K562 (cell line): ENCODE data around the gene MAST4. TPM values are rescaled to one million over a fixed set of nuclear protein-coding genes. Genes with fewer than 3 reads are reported as not detected.

ENCODE experiments used
- EHMT2 ChIP-seq: fragments of 450-650 bp; IDR thresholded peaks from 2 replicates; pipeline ENCODE4 v1.6.1; 2018; ENCODE audit warnings: antibody characterized with exemption
- PCBP1 ChIP-seq: fragments of 200-400 bp; formaldehyde crosslinking; IDR thresholded peaks from 2 replicates; pipeline ENCODE4 v1.6.1; 2018; ENCODE audit warnings: mild to moderate bottlenecking, low read depth, low read length; ENCODE audit not compliant: poor library complexity, severe bottlenecking
- PRMT5 ChIP-seq: sonication (generic); formaldehyde crosslinking; IDR thresholded peaks from 2 replicates; pipeline ENCODE4 v1.5.0; 2020; ENCODE audit warnings: missing genetic modification reagents
- polyA plus RNA-seq, 8 experiments: library from polyadenylated mRNA; depleted of rRNA in 4 of 8; stranded (reverse) in 5 of 8; unstranded in 3 of 8; fragments of >200 nt; fragmentation: Nextera tagmentation in 2 of 8; fragmentation: Illumina TruSeq in 1 of 8; extraction: Ambion mirVana in 2 of 8; extraction: Trizol in 1 of 8; gene quantifications; 2 replicates each; pipeline versions ENCODE4 v1.2.1 to v1.2.3, GENCODE V29; 2011 to 2014; ENCODE audit warnings: inconsistent platforms in 1 of 8, missing spikeins in 1 of 8
- total RNA-seq, 7 experiments: library from RNA; depleted of rRNA in 6 of 7; stranded (reverse); fragments of >200 nt in 6 of 7; fragmentation: Illumina TruSeq in 2 of 7; extraction: Trizol in 2 of 7; gene quantifications; 2 replicates each; pipeline versions ENCODE4 v1.2.1 to v1.2.3, GENCODE V29; 2011 to 2021; ENCODE audit warnings: low replicate concordance in 1 of 7
- TF ChIP-seq, protein P1 (sequence below), 2 experiments: IDR thresholded peaks; 2 replicates each; pipeline ENCODE4 v1.6.1; 2012; ENCODE audit warnings: improper control_type of control experiment in 2 of 2, low read depth in 2 of 2, low read length in 2 of 2, borderline replicate concordance in 1 of 2
- TF ChIP-seq, protein P2 (sequence below): fragments of 450-650 bp; IDR thresholded peaks from 2 replicates; pipeline ENCODE4 v1.6.1; 2018; ENCODE audit not compliant: partially characterized antibody

MAST4 gene
- total and polyA plus RNA-seq, 9 of the 15 experiments (the other 6 are each of a cell fraction or from before 2014, with no cell fraction given): 0.88 to 10.1 (median 5.2) TPM

DNA sequence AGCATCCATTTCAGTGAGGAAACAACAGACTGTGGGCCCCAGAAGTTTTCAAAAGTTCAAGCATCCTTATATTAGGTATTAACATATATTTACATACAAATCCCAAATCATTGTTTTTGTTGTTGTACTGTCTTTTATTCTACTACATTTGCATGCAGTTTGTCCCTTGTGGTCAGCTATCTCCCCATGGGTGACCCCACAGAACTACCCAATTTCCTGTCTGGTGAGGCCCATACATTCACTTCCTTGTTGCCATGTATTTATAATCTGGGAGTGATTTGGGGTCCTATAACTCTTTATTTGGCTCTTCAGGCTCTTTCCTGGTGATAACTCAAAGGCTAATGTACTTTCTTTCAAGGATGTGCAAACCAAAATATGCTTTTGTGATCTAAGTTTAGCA, 603.7 kb downstream of the MAST4 start (continued):
- TF ChIP-seq EHMT2 (no peak), PRMT5 (no peak), PCBP1 (no peak)
- TF ChIP-seq, protein P1, sequence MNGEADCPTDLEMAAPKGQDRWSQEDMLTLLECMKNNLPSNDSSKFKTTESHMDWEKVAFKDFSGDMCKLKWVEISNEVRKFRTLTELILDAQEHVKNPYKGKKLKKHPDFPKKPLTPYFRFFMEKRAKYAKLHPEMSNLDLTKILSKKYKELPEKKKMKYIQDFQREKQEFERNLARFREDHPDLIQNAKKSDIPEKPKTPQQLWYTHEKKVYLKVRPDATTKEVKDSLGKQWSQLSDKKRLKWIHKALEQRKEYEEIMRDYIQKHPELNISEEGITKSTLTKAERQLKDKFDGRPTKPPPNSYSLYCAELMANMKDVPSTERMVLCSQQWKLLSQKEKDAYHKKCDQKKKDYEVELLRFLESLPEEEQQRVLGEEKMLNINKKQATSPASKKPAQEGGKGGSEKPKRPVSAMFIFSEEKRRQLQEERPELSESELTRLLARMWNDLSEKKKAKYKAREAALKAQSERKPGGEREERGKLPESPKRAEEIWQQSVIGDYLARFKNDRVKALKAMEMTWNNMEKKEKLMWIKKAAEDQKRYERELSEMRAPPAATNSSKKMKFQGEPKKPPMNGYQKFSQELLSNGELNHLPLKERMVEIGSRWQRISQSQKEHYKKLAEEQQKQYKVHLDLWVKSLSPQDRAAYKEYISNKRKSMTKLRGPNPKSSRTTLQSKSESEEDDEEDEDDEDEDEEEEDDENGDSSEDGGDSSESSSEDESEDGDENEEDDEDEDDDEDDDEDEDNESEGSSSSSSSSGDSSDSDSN (IDR thresholded peaks at IDR 0.05; ENCODE audit: borderline replicate concordance in 1 of 2, low read depth in 2 of 2, low read length in 2 of 2): no peak
- TF ChIP-seq, protein P2, sequence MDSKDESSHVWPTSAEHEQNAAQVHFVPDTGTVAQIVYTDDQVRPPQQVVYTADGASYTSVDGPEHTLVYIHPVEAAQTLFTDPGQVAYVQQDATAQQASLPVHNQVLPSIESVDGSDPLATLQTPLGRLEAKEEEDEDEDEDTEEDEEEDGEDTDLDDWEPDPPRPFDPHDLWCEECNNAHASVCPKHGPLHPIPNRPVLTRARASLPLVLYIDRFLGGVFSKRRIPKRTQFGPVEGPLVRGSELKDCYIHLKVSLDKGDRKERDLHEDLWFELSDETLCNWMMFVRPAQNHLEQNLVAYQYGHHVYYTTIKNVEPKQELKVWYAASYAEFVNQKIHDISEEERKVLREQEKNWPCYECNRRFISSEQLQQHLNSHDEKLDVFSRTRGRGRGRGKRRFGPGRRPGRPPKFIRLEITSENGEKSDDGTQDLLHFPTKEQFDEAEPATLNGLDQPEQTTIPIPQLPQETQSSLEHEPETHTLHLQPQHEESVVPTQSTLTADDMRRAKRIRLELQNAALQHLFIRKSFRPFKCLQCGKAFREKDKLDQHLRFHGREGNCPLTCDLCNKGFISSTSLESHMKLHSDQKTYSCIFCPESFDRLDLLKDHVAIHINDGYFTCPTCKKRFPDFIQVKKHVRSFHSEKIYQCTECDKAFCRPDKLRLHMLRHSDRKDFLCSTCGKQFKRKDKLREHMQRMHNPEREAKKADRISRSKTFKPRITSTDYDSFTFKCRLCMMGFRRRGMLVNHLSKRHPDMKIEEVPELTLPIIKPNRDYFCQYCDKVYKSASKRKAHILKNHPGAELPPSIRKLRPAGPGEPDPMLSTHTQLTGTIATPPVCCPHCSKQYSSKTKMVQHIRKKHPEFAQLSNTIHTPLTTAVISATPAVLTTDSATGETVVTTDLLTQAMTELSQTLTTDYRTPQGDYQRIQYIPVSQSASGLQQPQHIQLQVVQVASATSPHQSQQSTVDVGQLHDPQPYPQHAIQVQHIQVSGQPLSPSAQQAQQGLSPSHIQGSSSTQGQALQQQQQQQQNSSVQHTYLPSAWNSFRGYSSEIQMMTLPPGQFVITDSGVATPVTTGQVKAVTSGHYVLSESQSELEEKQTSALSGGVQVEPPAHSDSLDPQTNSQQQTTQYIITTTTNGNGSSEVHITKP: no peak
